NCI-H526 treated with DMSO at 0.1 percent for 48 hours (cell line): ENCODE results near the gene CAMKMT.

ENCODE experiments used
- DNase-seq: peaks from one replicate; lab custom pipeline; 2025; lab: John Stamatoyannopoulos, UW

Gene CAMKMT

GRCh38 chr2:44801289-44801840 lies 439.6 kb downstream of the CAMKMT start:
- DNase-seq: no peak

GRCh38 chr2:44801841-44802776 lies 440.4 kb downstream of the CAMKMT start:
- DNase-seq: no peak

- no peak for DNase-seq
Measured at GRCh38 chr2:44802777-44803424, 441.2 kb downstream of the CAMKMT start.

GRCh38 chr2:44804406-44805265 lies 442.9 kb downstream of the CAMKMT start:
- DNase-seq: no peak

- DNase-seq: no peak
Measured at GRCh38 chr2:44805401-44806235, 443.9 kb downstream of the CAMKMT start.

GRCh38 chr2:44807201-44808025 lies 445.7 kb downstream of the CAMKMT start:
- DNase-seq: no peak

GRCh38 chr2:44810892-44811530 lies 449.3 kb downstream of the CAMKMT start:
- DNase-seq: no peak

GRCh38 chr2:44813165-44813564 lies 451.4 kb downstream of the CAMKMT start:
- DNase-seq: no peak

- DNase-seq: no peak
Measured at GRCh38 chr2:44813658-44814057, 451.9 kb downstream of the CAMKMT start.

- DNase-seq: no peak
Measured at GRCh38 chr2:44817256-44817655, 455.5 kb downstream of the CAMKMT start.

- no peak for DNase-seq
Measured at GRCh38 chr2:44817673-44818335, 456.1 kb downstream of the CAMKMT start.

GRCh38 chr2:44819061-44819460 lies 457.3 kb downstream of the CAMKMT start:
- no peak for DNase-seq

GRCh38 chr2:44821500-44821899 lies 459.8 kb downstream of the CAMKMT start:
- no peak for DNase-seq

GRCh38 chr2:44822174-44822573 lies 460.4 kb downstream of the CAMKMT start:
- DNase-seq: no peak
